A673 (cell line): ENCODE measurements around the gene OGFOD1. TPM values are rescaled to one million over a fixed set of nuclear protein-coding genes. Genes with fewer than 3 reads are reported as not detected.

Experiments used
- BruUV-seq: library from RNA; stranded (reverse); fragments of 400-500 nt; replicated peaks from 2 replicates; lab custom pipeline; 2021; lab: Mats Ljungman, UMichigan
- CTCF ChIA-PET: fragments of 300-600 bp; sonication (Branson Sonifier 250); formaldehyde crosslinking; loops from one replicate; lab custom pipeline; 2022; ENCODE audit warnings: antibody characterized with exemption; lab: Charles Lee
- POLR2A ChIA-PET: fragments of 300-600 bp; sonication (Branson Sonifier 250); formaldehyde crosslinking; loops from one replicate; lab custom pipeline; 2022; ENCODE audit warnings: antibody characterized with exemption; ENCODE audit not compliant: low non-redundant PET; lab: Charles Lee
- DNase-seq: peaks from one replicate; pipeline ENCODE4 v3.0.0-alpha.2; 2015; ENCODE audit warnings: low spot score
- H3K27ac ChIP-seq: fragments of 200-600 bp; sonication (generic); 2 replicates; pipeline ENCODE4 v1.5.1; 2016; ENCODE audit warnings: mixed run types, low read depth, mild to moderate bottlenecking, mixed read lengths, antibody characterized with exemption, low read length; ENCODE audit not compliant: poor library complexity, severe bottlenecking
- H3K27me3 ChIP-seq: fragments of 200-600 bp; sonication (generic); replicated peaks from 2 replicates; pipeline ENCODE4 v1.6.1; 2017; ENCODE audit warnings: mixed run types, low read depth, mild to moderate bottlenecking, mixed read lengths, antibody characterized with exemption, low read length; ENCODE audit not compliant: insufficient read depth, poor library complexity
- H3K36me3 ChIP-seq: fragments of 200-600 bp; sonication (generic); 2 replicates; pipeline ENCODE4 v1.6.1; 2016; ENCODE audit warnings: mixed run types, mild to moderate bottlenecking, mixed read lengths, antibody characterized with exemption, low read length; ENCODE audit not compliant: insufficient read depth, poor library complexity, severe bottlenecking
- H3K4me1 ChIP-seq: fragments of 200-600 bp; sonication (generic); 2 replicates; pipeline ENCODE4 v1.6.1; 2017; ENCODE audit warnings: mixed run types, mild to moderate bottlenecking, mixed read lengths, antibody characterized with exemption, low read length; ENCODE audit not compliant: insufficient read depth, poor library complexity, severe bottlenecking
- H3K4me3 ChIP-seq: fragments of 200-600 bp; sonication (generic); 2 replicates; pipeline ENCODE4 v1.5.1; 2016; ENCODE audit warnings: low read depth, mixed run types, mild to moderate bottlenecking, mixed read lengths, low read length; ENCODE audit not compliant: poor library complexity, severe bottlenecking
- H3K9me3 ChIP-seq: fragments of 200-600 bp; sonication (generic); 2 replicates; pipeline ENCODE4 v1.6.1; 2016; ENCODE audit warnings: mixed run types, low read depth, mild to moderate bottlenecking, mixed read lengths, antibody characterized with exemption, low read length; ENCODE audit not compliant: poor library complexity, severe bottlenecking
- CTCF ChIP-seq: fragments of 300-800, 200-600 bp; sonication (generic); conservative IDR thresholded peaks from 2 replicates; pipeline ENCODE4 v1.5.1; 2017; ENCODE audit warnings: low read depth, mild to moderate bottlenecking, antibody characterized with exemption, low read length, moderate library complexity, mixed read lengths
- EZH2 ChIP-seq: fragments of 200-600 bp; sonication (generic); IDR thresholded peaks from 2 replicates; pipeline ENCODE4 v1.6.1; 2017; ENCODE audit warnings: borderline replicate concordance, low read depth, mild to moderate bottlenecking, mixed read lengths, antibody characterized with exemption, low read length; ENCODE audit not compliant: poor library complexity, severe bottlenecking
- intact Hi-C: fragments of 100-400 bp; cut with micrococcal nuclease; formaldehyde crosslinking; loops from one replicate; pipeline ENCODE4 v1.10.0; 2022; ENCODE audit not compliant: unreplicated experiment
- total RNA-seq: library from RNA; stranded (reverse); gene quantifications from 2 replicates; pipeline ENCODE4 v1.2.3, GENCODE V29; 2021

OGFOD1 gene
- total RNA-seq, 1 experiment from 2014 or later: 78.1 TPM

- peak; percentile 81 for DNase-seq
- Histone ChIP-seq H3K27me3 (no peaks in the 10 kb centered on the region), H3K4me3 (no peak overlapping the region), H3K4me1 (peaks cover 17% of the 10 kb centered on the region), H3K36me3 (peaks cover 51% of the 10 kb centered on the region), H3K27ac (no peak overlapping the region), H3K9me3 (no peaks in the 10 kb centered on the region)
- BruUV-seq: no TSS peak
- POLR2A ChIA-PET: no interaction called here
- no peak for TF ChIP-seq EZH2
- no peak for TF ChIP-seq CTCF
- intact Hi-C loops: no loop called here
- CTCF ChIA-PET: no interaction called here
Observed at GRCh38 chr16:56436258-56436657, 15.1 kb upstream of the OGFOD1 start.

- intact Hi-C loops: no loop called here
Observed at GRCh38 chr16:56438038-56438437, 13.3 kb upstream of the OGFOD1 start.

GRCh38 chr16:56447286-56447685 lies 4.1 kb upstream of the OGFOD1 start:
- no peak overlapping the region for H3K4me3 ChIP-seq
- H3K9me3 ChIP-seq: no peaks in the 10 kb centered on the region
- ChIA-PET CTCF (no interaction called here), POLR2A (no interaction called here)
- H3K36me3 ChIP-seq: peaks cover 36% of the 10 kb centered on the region
- peak overlapping the region; percentile 27 for H3K27ac ChIP-seq
- H3K27me3 ChIP-seq: no peaks in the 10 kb centered on the region
- no TSS peak for BruUV-seq
- peaks cover 28% of the 10 kb centered on the region for H3K4me1 ChIP-seq
- DNase-seq: no peak
- TF ChIP-seq EZH2 (no peak), CTCF (no peak)
- intact Hi-C loops: no loop called here

More at GRCh38 chr16:56438038-56438437, 13.3 kb upstream of the OGFOD1 start:
- no peak for DNase-seq
- H3K27me3 ChIP-seq: no peaks in the 10 kb centered on the region
- peaks cover 17% of the 10 kb centered on the region for H3K4me1 ChIP-seq
- POLR2A ChIA-PET: no interaction called here
- H3K27ac ChIP-seq: no peak overlapping the region
- CTCF ChIA-PET: no interaction called here
- BruUV-seq: no TSS peak
- peaks cover 40% of the 10 kb centered on the region for H3K36me3 ChIP-seq
- H3K4me3 ChIP-seq: no peak overlapping the region
- TF ChIP-seq EZH2 (no peak), CTCF (no peak)
- H3K9me3 ChIP-seq: no peaks in the 10 kb centered on the region
